Stimulated activated CD4-positive, alpha-beta T cell treated with anti-CD3 and anti-CD28 coated beads, TNF-alpha, amount 100 ng/mL, for 1 hour (primary cell): ENCODE data around the gene FAR2.
"Not testable (repeated sequence)": the region's sequence is repeated elsewhere in the genome, so short reads cannot be mapped to it uniquely, and the experiment has no call there.

Source experiments
- DNase-seq, 3 donors: peaks; one replicate each; pipeline ENCODE4 v3.0.0-alpha.2; 2020; ENCODE audit warnings: low read depth in 3 of 3, low spot score in 1 of 3

The FAR2 gene

DNA sequence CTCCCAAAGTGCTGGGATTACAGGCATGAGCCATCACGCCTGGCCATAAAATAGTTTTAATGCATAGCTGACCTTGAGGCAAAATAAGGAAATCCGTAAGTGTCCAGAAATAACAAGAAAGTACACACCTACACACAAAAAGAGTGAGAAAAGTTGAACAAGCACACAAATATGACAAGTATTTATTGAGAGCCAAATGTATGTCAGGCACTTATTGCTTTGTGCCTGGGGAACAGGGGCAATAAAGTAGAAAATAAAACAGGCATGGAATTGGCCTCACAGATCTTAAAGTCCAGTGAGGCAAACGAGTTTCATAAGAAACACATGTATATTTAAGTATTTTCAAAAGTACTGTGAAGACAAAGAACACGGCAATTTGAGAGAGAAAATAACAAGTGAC is 128.2 kb downstream of the FAR2 start:
- DNase-seq, result no peak

- no peak for DNase-seq
Measured at GRCh38 chr12:29278673-29279420, 129.8 kb downstream of the FAR2 start.

DNA sequence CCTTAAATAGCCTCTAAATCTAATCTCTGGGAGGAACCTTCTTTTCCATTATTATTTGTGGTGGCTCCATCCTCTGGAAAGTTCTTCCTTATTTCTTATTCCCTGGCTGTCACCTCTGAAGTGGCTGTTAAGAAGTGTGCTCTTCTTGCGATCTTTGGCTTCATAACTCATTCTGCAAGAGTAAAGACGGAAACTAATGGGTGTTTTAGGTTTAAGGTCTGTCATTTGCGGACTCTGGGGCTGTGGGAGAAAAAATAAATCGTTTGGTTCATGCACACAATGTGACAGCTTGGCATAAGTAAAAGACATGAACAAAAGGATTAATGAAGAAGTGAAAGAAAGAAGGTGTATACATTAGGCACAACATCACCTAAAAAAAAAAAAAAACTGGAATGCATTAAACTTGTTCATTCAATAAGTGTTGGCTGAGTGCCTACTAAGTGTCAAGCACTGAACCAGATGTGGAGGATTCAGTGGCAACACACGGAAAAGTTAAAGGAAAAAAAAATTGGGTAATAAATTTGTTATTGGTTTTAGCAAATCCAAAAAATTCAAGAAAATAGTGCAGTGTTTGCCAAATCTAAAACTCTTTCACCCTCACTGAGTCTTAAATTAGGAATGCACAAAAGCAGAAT is 132.4 kb downstream of the FAR2 start:
- DNase-seq, result no peak

GRCh38 chr12:29282031-29282816 is 133.1 kb downstream of the FAR2 start:
- DNase-seq, result no peak

- no peak for DNase-seq
Measured at GRCh38 chr12:29283969-29284700, 135.1 kb downstream of the FAR2 start.

DNA sequence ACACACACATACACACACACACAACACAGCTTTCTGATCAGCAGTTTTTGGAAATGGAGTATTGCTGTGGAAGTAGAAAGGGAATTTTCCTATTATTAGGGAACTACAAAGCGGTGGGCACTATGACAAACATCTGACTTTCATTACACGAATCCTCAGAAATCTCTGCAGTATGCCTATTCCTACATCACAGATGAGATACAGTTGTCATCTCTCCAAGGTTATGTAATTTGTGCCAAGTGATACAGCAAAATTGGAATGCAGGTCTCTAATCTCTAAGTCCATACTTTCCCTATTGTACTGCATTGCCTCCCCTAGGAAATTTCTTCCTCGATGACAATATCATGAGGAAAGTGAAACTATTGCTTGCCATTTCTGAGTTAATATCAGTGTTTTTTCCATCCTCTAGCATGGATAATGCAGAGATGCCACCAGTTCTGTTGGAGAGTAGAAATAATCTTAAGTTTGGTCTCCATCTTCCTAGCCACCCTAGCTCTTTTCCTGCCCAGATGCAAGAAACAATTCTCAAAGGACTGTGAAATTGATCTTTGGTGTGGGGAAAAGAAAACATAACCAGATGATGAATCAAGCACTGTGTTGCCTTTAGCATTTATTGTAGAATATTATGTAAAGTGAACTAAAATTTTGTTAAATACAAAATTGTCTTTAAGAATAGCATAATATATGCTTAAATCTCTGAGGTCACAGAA is 137.2 kb downstream of the FAR2 start:
- no peak for DNase-seq

- no peak for DNase-seq
Measured at GRCh38 chr12:29287622-29288021, 138.5 kb downstream of the FAR2 start.

- no peak for DNase-seq
Measured at GRCh38 chr12:29288031-29288430, 139.0 kb downstream of the FAR2 start.

GRCh38 chr12:29290475-29290874 is 141.4 kb downstream of the FAR2 start:
- DNase-seq, result not testable (repeated sequence)

- DNase-seq, result no peak
Measured at GRCh38 chr12:29291226-29291625, 142.1 kb downstream of the FAR2 start.

GRCh38 chr12:29299633-29300032 is 150.6 kb downstream of the FAR2 start:
- no peak for DNase-seq

- DNase-seq, result no peak
Measured at GRCh38 chr12:29301114-29301513, 152.0 kb downstream of the FAR2 start.

DNA sequence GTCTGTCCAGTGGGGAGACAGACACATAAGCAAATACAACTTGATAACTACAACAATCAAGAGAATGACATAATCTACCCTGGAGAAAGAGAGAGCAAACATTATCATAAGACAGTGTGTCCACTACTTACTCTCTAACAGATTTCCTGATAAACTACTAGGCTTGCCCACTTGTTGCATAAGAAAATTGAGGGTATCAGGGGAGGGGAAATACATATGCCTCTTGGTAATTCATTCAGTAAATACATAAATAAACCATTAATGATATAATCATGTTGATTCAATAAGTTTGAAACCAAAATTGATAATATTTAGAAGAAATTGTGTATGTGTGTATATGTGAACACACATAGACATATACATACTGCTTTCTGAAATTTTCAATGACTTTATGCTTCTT is 155.3 kb downstream of the FAR2 start:
- no peak for DNase-seq

- no peak for DNase-seq
Measured at GRCh38 chr12:29306266-29306665, 157.2 kb downstream of the FAR2 start.

GRCh38 chr12:29306682-29307081 is 157.6 kb downstream of the FAR2 start:
- no peak for DNase-seq

- DNase-seq, result no peak
Measured at GRCh38 chr12:29309320-29309902, 160.3 kb downstream of the FAR2 start.

DNA sequence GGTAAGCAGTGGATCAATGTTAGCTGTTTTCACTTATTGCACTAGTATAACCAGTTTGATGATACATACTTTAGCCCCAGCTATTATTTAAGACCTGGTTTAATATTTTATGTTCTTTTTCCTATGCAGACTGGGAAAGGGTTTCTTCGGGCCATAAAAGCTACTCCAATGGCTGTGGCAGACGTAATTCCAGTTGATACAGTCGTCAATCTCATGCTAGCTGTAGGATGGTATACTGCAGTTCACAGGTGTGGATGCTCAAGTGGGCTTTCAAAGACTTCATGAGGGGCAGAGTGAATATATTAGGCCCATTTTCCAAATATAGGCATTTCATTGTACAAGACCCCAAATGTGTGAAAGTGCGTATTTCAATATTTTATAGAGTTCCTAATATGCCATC is 161.8 kb downstream of the FAR2 start:
- DNase-seq, result no peak

DNA sequence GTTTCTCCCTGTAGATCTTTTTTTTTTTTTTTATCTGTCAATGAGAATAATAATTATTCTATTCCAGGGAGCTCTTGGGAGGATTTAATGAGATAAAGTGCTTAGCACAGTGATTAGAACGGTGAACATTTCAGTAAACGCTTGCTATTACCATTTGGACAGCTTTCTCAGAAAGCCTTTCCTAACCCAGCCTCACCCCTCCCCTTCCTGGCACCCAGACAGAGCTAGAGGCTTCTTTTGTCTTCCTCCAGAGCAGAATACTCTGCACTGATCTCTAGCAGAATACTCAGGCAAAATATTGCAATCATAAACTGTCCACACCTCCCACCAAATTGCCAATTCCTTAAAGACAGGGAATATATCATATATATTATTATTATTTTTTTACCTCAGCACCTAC is 165.3 kb downstream of the FAR2 start:
- DNase-seq, result no peak

- no peak for DNase-seq
Measured at GRCh38 chr12:29316752-29317151, 167.7 kb downstream of the FAR2 start.

DNA sequence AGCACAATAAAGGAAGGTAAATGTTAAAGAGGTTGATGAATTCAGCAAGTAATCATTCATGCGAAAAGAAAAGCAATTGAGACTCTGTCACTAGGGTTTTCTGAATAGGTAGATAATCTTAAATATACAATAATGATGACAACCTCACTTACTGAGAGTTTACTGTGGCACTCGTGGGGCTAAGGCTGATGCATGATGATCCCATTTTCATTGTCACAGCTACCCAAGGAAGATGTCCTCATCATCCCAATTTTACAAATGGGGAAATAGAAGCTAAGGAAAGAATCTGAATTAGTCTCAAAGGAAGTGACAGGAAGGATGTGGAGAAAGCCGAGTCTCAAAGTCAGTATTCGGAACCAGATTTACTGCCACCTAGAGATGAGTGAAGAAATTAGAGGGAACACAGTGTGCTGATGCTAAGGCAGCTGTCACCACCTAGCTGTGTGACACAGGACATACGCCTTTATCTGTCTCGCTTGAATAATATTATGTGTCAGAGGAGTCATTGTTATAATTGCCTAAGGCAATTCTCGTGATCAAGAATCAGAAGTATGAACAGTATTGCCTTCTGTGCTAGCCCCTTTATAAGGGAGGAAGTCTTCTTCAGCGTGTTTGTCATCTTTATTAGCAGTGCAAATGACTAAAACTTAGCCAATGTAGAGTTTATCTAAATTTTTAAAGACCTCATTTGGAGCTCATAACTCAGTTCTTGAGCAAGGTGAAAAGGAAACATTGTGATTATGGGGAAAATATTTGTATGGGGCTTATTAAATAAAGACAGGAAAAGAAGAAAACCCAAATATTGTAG is 168.7 kb downstream of the FAR2 start:
- peak in 2 of 3 donors; percentile 2 to 5 for DNase-seq
